ENCODE data around the gene BAIAP2L2.

DNA sequence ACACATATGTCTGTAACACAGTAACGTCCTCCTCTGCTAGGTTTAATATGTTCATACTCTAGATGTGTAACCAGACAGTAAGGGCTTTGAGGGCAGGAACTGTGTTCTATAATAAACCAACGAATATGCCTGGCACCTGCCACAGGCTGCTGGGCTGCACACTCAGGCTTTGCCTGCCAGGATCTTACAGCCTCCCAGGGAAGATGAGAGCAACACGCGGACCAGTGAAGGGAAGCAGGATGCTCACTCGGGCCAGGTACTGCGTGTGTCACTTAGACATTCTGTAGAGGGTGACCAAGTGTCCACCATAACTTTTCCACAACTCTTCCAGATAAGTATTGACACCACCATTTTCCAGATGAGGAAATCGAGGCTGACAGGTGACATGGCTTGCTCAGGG lies 21.7 kb upstream of the BAIAP2L2 start:
- TF ChIP-seq, protein P1, sequence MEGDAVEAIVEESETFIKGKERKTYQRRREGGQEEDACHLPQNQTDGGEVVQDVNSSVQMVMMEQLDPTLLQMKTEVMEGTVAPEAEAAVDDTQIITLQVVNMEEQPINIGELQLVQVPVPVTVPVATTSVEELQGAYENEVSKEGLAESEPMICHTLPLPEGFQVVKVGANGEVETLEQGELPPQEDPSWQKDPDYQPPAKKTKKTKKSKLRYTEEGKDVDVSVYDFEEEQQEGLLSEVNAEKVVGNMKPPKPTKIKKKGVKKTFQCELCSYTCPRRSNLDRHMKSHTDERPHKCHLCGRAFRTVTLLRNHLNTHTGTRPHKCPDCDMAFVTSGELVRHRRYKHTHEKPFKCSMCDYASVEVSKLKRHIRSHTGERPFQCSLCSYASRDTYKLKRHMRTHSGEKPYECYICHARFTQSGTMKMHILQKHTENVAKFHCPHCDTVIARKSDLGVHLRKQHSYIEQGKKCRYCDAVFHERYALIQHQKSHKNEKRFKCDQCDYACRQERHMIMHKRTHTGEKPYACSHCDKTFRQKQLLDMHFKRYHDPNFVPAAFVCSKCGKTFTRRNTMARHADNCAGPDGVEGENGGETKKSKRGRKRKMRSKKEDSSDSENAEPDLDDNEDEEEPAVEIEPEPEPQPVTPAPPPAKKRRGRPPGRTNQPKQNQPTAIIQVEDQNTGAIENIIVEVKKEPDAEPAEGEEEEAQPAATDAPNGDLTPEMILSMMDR (conservative IDR thresholded peaks at IDR 0.05; ENCODE audit: low read depth, low read length): no peak
- TF ChIP-seq MXI1 (IDR thresholded peaks at IDR 0.05; ENCODE audit: borderline replicate concordance, low read depth, low read length) (no peak), CEBPB (IDR thresholded peaks at IDR 0.05; ENCODE audit: low read depth, low read length) (no peak), SMC3 (IDR thresholded peaks at IDR 0.05; ENCODE audit: low read depth, low read length) (no peak), MAFK (IDR thresholded peaks at IDR 0.05; ENCODE audit: low read depth, low read length) (no peak), POLR2A (IDR thresholded peaks at IDR 0.05; ENCODE audit: low read depth, low read length) (no peak), RCOR1 (IDR thresholded peaks at IDR 0.05; ENCODE audit: insufficient replicate concordance, low read length) (no peak)
- TF ChIP-seq, protein P2, sequence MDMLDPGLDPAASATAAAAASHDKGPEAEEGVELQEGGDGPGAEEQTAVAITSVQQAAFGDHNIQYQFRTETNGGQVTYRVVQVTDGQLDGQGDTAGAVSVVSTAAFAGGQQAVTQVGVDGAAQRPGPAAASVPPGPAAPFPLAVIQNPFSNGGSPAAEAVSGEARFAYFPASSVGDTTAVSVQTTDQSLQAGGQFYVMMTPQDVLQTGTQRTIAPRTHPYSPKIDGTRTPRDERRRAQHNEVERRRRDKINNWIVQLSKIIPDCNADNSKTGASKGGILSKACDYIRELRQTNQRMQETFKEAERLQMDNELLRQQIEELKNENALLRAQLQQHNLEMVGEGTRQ (IDR thresholded peaks at IDR 0.05; ENCODE audit: low read depth, low read length): no peak

All from IMR-90 (cell line).